HG03354 (cell line): ENCODE measurements around the gene BOLL.
"Not testable (repeated sequence)": the region's sequence is repeated elsewhere in the genome, so short reads cannot be mapped to it uniquely, and the experiment has no call there.

ENCODE experiments used
- ATAC-seq: cut with Tn5 transposase; IDR thresholded peaks from one replicate; pipeline ENCODE4 v1.9.1; 2021; ENCODE audit warnings: mild to moderate bottlenecking; ENCODE audit not compliant: unreplicated experiment, poor library complexity, severe bottlenecking

The BOLL gene

GRCh38 chr2:197708331-197708730, 76.8 kb downstream of the BOLL start:
- no peak for ATAC-seq

- no peak for ATAC-seq
Observed at GRCh38 chr2:197707316-197708213, 77.6 kb downstream of the BOLL start.

GRCh38 chr2:197706839-197707207, 78.3 kb downstream of the BOLL start:
- ATAC-seq: no peak

- no peak for ATAC-seq
Observed at GRCh38 chr2:197705912-197706838, 78.9 kb downstream of the BOLL start.

- peak; percentile 87 for ATAC-seq
Observed at GRCh38 chr2:197705121-197705911, 79.8 kb downstream of the BOLL start, which contains the start of gene MARS2. MARS2 (plus strand) TSS chr2:197705369; CDS start chr2:197705406, 37 bp downstream.

GRCh38 chr2:197704434-197705120, 80.5 kb downstream of the BOLL start:
- ATAC-seq: peak; percentile 43

GRCh38 chr2:197700960-197701359, 84.2 kb downstream of the BOLL start:
- ATAC-seq: no peak

- not testable (repeated sequence) for ATAC-seq
Observed at GRCh38 chr2:197699724-197700123, 85.4 kb downstream of the BOLL start.

GRCh38 chr2:197696571-197696970, 88.5 kb downstream of the BOLL start:
- not testable (repeated sequence) for ATAC-seq

- ATAC-seq: not testable (repeated sequence)
Observed at GRCh38 chr2:197695971-197696370, 89.1 kb downstream of the BOLL start.

GRCh38 chr2:197695206-197695605, 89.9 kb downstream of the BOLL start:
- not testable (repeated sequence) for ATAC-seq

GRCh38 chr2:197677483-197677882, 107.6 kb downstream of the BOLL start:
- no peak for ATAC-seq

GRCh38 chr2:197677056-197677455, 108.1 kb downstream of the BOLL start:
- ATAC-seq: no peak
